ENCODE data around the gene ARL1. TPM values are rescaled to one million over a fixed set of nuclear protein-coding genes. Genes with fewer than 3 reads are reported as not detected.

Gene ARL1
- total and polyA plus RNA-seq, 9 of the 15 experiments (the other 6 are each of a cell fraction or from before 2014, with no cell fraction given), result 53.0 to 127 (median 68.6) TPM

- TF ChIP-seq CBX1 (IDR thresholded peaks at IDR 0.05; ENCODE audit: low read depth), result peak; percentile 27; the same call in 1 of the 2 replicates
- peak; percentile 27 for TF ChIP-seq MBD2 (IDR thresholded peaks at IDR 0.05; ENCODE audit: borderline replicate concordance, low read depth)
- peak; percentile 92 for TF ChIP-seq POLR2A (conservative IDR thresholded peaks at IDR 0.05)
- no peak for TF ChIP-seq NR0B1 (IDR thresholded peaks at IDR 0.05; ENCODE audit: partially characterized antibody)
- TF ChIP-seq BRCA1 (IDR thresholded peaks at IDR 0.05), result no peak
- TF ChIP-seq BRCA1 (CRISPR knock-in tag; IDR thresholded peaks at IDR 0.05), result no peak
- TF ChIP-seq ZNF398 (CRISPR knock-in tag; IDR thresholded peaks at IDR 0.05), result no peak
- TF ChIP-seq ZNF184 (CRISPR knock-in tag; IDR thresholded peaks at IDR 0.05), result no peak
- TF ChIP-seq NR4A1 (CRISPR knock-in tag; IDR thresholded peaks at IDR 0.05), result no peak
- no peak for TF ChIP-seq NR4A1 (tag; IDR thresholded peaks at IDR 0.05)
Measured at GRCh38 chr12:101407436-101408345, at the start of gene ARL1 (continued).

Measured in K562 (cell line).